AG09319 (cell line): ENCODE results near the gene LAMA2.

Experiments used
- DNase-seq: peaks from one replicate; pipeline ENCODE4 v3.0.0-alpha.2; 2010; ENCODE audit warnings: low read depth; ENCODE audit errors: extremely low read depth
- TF ChIP-seq, protein P1 (sequence below): IDR thresholded peaks from 2 replicates; pipeline ENCODE4 v1.5.1; 2011; ENCODE audit warnings: low read depth, mild to moderate bottlenecking, inconsistent platforms, low read length, moderate library complexity

Gene LAMA2

DNA sequence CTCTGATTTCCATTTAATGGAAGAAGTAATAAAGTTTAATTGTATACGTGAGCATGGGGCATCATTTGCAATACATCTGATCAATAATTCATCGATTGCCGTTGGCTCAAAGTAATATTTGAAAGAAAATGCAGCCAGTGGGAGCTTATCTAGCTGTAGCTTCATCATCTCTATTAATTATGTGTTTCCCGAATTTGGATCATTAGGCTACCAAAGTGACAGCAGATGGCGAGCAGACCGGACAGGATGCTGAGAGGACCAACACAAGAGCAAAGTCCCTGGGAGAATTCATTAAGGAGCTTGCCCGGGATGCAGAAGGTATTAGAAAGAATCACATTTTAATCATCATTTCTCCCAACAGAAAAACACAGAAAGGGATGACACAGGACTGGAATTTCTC lies 500.0 kb downstream of the LAMA2 start:
- DNase-seq = no peak
- TF ChIP-seq, protein P1, sequence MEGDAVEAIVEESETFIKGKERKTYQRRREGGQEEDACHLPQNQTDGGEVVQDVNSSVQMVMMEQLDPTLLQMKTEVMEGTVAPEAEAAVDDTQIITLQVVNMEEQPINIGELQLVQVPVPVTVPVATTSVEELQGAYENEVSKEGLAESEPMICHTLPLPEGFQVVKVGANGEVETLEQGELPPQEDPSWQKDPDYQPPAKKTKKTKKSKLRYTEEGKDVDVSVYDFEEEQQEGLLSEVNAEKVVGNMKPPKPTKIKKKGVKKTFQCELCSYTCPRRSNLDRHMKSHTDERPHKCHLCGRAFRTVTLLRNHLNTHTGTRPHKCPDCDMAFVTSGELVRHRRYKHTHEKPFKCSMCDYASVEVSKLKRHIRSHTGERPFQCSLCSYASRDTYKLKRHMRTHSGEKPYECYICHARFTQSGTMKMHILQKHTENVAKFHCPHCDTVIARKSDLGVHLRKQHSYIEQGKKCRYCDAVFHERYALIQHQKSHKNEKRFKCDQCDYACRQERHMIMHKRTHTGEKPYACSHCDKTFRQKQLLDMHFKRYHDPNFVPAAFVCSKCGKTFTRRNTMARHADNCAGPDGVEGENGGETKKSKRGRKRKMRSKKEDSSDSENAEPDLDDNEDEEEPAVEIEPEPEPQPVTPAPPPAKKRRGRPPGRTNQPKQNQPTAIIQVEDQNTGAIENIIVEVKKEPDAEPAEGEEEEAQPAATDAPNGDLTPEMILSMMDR = no peak

DNA sequence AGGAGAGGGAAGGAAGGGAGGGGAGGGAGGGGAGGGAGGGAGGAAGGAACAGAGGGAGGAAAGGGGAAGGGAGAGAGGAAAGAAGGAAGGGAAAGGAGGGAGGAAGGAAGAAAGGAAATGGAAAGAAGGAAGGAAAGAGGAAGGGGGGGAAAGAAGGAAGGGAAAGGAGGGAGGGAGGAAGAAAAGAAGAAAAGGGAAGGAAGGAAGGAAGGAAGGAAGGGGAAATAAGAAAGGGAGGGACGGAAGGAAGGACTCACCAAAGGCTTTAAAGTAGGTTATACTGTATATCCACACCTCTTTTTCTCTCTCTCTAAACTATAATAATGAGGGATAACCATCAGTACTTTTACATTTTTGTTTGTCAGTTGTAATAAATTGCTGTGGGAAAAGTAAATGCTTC lies 502.2 kb downstream of the LAMA2 start:
- no peak for DNase-seq
- TF ChIP-seq, protein P1 = no peak

DNA sequence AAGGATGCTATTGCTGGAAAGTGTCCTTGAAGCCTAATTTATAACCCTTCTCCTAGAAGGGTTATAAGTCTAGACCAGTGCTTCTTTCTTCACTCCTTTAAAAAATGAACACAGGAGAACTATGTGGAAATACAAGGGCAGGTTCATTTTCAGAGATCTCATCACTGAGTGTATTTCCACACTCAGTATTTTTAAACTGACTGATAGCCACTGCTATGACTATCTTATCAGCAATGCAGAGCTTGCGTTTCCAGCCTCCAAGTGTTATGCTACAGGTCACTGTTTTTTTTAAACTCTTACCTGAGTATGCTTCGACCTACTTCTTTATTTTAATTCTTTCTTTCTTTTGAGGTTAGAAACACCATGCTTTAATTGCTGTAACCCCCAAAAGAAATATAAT lies 508.0 kb downstream of the LAMA2 start:
- TF ChIP-seq, protein P1 = no peak
- DNase-seq = no peak

DNA sequence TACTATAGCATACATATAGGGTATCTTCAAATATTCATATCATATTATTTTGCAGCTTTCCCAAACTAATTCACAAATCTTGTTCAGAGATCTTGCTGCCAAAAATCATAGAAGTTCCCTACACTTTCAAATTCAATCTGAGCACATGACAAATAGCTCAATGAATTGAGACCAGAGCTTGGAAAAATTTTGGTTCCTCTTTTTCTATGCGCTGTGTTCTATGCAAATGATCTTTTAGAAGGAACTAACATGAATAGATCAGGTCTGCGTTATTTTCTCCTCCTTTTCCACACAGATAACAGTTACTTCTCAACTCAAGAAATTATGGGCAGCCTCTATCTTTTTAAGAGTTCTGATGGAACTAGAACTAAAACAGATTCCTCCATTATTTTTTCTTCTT lies 510.7 kb downstream of the LAMA2 start:
- TF ChIP-seq, protein P1 = no peak
- no peak for DNase-seq

DNA sequence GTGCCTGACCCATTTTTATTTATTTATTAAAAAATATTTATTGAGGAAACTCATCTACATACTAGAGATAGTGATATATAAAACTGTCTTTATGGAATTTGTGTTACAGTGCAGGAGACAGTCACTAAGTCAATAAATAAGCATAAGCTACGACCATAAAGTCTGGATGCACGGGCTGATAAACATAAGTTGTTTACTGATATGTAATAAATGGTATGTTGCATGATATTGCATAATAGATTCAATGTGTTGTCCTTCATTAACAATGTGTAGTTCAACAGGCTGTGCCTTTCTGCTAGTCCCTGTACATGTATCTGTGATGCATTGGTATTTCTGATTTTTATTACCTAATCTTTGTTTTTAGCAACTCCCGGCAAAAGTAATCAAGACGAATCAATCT lies 515.8 kb downstream of the LAMA2 start:
- no peak for DNase-seq
- TF ChIP-seq, protein P1 = no peak

DNA sequence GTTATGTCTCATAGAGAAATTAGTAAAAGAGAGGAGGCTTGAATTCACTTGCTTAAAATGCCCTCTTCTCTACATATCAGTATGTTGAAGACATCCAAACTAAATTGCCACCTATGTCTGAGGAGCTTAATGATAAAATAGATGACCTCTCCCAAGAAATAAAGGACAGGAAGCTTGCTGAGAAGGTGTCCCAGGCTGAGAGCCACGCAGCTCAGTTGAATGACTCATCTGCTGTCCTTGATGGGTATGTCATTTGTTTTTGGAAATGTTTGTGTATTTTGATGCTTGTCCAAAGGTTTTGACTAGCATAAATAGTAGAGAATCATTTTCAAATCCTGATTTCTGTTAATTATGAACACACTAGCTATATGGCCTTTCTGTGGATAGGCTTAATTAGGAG lies 519.3 kb downstream of the LAMA2 start:
- TF ChIP-seq, protein P1 = no peak
- no peak for DNase-seq

- DNase-seq = no peak
- TF ChIP-seq, protein P1 = no peak
Measured at GRCh38 chr6:129411092-129411491, 528.2 kb downstream of the LAMA2 start.
